Neural progenitor cell (in vitro differentiated cells): Measurements from ENCODE around the gene ORMDL3.

Experiments
- EZH2 ChIP-seq: fragments of 200-600 bp; sonication (generic); IDR thresholded peaks from 2 replicates; pipeline ENCODE4 v1.6.1; 2017; ENCODE audit warnings: antibody characterized with exemption, mild to moderate bottlenecking, moderate library complexity
- EZH2phosphoT487 ChIP-seq: fragments of 200-600 bp; sonication (generic); IDR thresholded peaks from 2 replicates; pipeline ENCODE4 v1.6.1; 2017; ENCODE audit warnings: antibody characterized with exemption
- TF ChIP-seq, protein P1 (sequence below): fragments of 200-600 bp; sonication (generic); IDR thresholded peaks from 2 replicates; pipeline ENCODE4 v1.5.1; 2017; ENCODE audit warnings: antibody characterized with exemption, mild to moderate bottlenecking

DNA sequence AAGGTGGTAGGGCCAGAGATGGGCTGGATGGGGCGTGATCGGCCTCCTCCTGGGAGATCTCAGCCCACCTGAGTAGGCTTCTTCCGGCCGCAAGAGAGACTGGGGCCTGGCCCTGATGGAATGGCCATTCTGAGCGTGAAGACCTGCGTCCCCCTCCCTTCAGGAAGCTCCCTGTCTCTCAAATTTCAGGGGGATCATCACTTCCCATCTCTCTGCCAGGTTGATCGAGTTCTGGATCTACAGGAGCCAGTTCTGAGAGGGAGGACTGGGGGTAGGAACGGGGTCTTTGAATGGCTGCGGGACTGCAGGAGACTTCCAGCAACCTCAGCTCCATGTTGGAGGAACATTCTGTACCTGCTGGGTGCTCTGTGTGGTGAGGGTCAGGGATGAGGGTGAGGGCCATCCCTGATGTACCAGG is 26.1 kb upstream of the ORMDL3 start:
- TF ChIP-seq, protein P1, sequence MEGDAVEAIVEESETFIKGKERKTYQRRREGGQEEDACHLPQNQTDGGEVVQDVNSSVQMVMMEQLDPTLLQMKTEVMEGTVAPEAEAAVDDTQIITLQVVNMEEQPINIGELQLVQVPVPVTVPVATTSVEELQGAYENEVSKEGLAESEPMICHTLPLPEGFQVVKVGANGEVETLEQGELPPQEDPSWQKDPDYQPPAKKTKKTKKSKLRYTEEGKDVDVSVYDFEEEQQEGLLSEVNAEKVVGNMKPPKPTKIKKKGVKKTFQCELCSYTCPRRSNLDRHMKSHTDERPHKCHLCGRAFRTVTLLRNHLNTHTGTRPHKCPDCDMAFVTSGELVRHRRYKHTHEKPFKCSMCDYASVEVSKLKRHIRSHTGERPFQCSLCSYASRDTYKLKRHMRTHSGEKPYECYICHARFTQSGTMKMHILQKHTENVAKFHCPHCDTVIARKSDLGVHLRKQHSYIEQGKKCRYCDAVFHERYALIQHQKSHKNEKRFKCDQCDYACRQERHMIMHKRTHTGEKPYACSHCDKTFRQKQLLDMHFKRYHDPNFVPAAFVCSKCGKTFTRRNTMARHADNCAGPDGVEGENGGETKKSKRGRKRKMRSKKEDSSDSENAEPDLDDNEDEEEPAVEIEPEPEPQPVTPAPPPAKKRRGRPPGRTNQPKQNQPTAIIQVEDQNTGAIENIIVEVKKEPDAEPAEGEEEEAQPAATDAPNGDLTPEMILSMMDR: no peak
- TF ChIP-seq EZH2: no peak
- no peak for TF ChIP-seq EZH2phosphoT487
